PFSK-1 (cell line): ENCODE measurements around the gene TBC1D8.

ENCODE experiments used
- POLR2AphosphoS5 ChIP-seq: IDR thresholded peaks from 2 replicates; pipeline ENCODE4 v1.6.1; 2012; ENCODE audit warnings: low read depth, mild to moderate bottlenecking, control low read depth, low read length, moderate library complexity
- TAF1 ChIP-seq: IDR thresholded peaks from 2 replicates; pipeline ENCODE4 v1.6.1; 2012; ENCODE audit warnings: low read length, control low read depth, borderline replicate concordance; ENCODE audit not compliant: insufficient read depth

GRCh38 chr2:101089419-101089818 lies 61.8 kb downstream of the TBC1D8 start:
- TF ChIP-seq TAF1: no peak
- no peak for TF ChIP-seq POLR2AphosphoS5
